H9 (cell line): Measurements from ENCODE around the gene TNFRSF18. TPM values are rescaled to one million over a fixed set of nuclear protein-coding genes. Genes with fewer than 3 reads are reported as not detected.

Experiments
- DNase-seq: peaks from one replicate; pipeline ENCODE4 v3.0.0-alpha.2; 2017
- H2AFZ ChIP-seq: one replicate; pipeline ENCODE4 v1.6.1; 2013; ENCODE audit warnings: mild to moderate bottlenecking, low read length, control low read depth, moderate library complexity
- H2AK5ac ChIP-seq: 2 replicates; pipeline ENCODE4 v1.6.1; 2013; ENCODE audit warnings: low read length, control low read depth, mixed read lengths; ENCODE audit not compliant: insufficient read length
- H2BK120ac ChIP-seq: one replicate; pipeline ENCODE4 v1.6.1; 2013; ENCODE audit warnings: low read depth, mild to moderate bottlenecking, low read length, control low read depth, inconsistent platforms; ENCODE audit not compliant: poor library complexity, severe bottlenecking
- H2BK12ac ChIP-seq: 2 replicates; pipeline ENCODE4 v1.6.1; 2013; ENCODE audit warnings: low read length, control low read depth, mixed read lengths, low read depth; ENCODE audit not compliant: insufficient read length
- H2BK15ac ChIP-seq: 2 replicates; pipeline ENCODE4 v1.6.1; 2013; ENCODE audit warnings: low read depth, low read length, control low read depth
- H2BK20ac ChIP-seq: one replicate; pipeline ENCODE4 v1.6.1; 2013; ENCODE audit warnings: low read depth, mild to moderate bottlenecking, low read length, control low read depth, inconsistent platforms; ENCODE audit not compliant: poor library complexity, severe bottlenecking
- H2BK5ac ChIP-seq: 2 replicates; pipeline ENCODE4 v1.6.1; 2013; ENCODE audit warnings: low read length, control low read depth, mixed read lengths; ENCODE audit not compliant: insufficient read length
- H3K14ac ChIP-seq: 2 replicates; pipeline ENCODE4 v1.6.1; 2013; ENCODE audit warnings: low read length, control low read depth; ENCODE audit not compliant: insufficient read depth
- H3K18ac ChIP-seq: 2 replicates; pipeline ENCODE4 v1.6.1; 2013; ENCODE audit warnings: low read depth, mild to moderate bottlenecking, mixed read lengths, low read length, control low read depth; ENCODE audit not compliant: insufficient read length
- H3K23ac ChIP-seq: 2 replicates; pipeline ENCODE4 v1.6.1; 2013; ENCODE audit warnings: low read length, control low read depth, mixed read lengths, low read depth; ENCODE audit not compliant: insufficient read length
- H3K23me2 ChIP-seq: 2 replicates; pipeline ENCODE4 v1.6.1; 2013; ENCODE audit warnings: low read depth, mild to moderate bottlenecking, mixed read lengths, low read length, control low read depth; ENCODE audit not compliant: insufficient read length, poor library complexity, severe bottlenecking
- H3K27ac ChIP-seq: 2 replicates; pipeline ENCODE4 v1.5.1; 2013; ENCODE audit warnings: low read length, control low read depth, mixed read lengths, low read depth; ENCODE audit not compliant: insufficient read length
- H3K27me3 ChIP-seq: 2 replicates; pipeline ENCODE4 v1.6.1; 2013; ENCODE audit warnings: low read length, control low read depth, inconsistent platforms; ENCODE audit not compliant: insufficient read depth
- H3K4ac ChIP-seq: 2 replicates; pipeline ENCODE4 v1.6.1; 2013; ENCODE audit warnings: low read depth, mild to moderate bottlenecking, control low read depth, inconsistent platforms, low read length, moderate library complexity
- H3K4me1 ChIP-seq: 2 replicates; pipeline ENCODE4 v1.6.1; 2013; ENCODE audit warnings: low read length, control low read depth, inconsistent platforms; ENCODE audit not compliant: insufficient read depth
- H3K4me2 ChIP-seq: 2 replicates; pipeline ENCODE4 v1.6.1; 2013; ENCODE audit warnings: low read length, control low read depth, mixed read lengths; ENCODE audit not compliant: insufficient read length, insufficient read depth
- H3K56ac ChIP-seq: 2 replicates; pipeline ENCODE4 v1.6.1; 2013; ENCODE audit warnings: low read depth, mild to moderate bottlenecking, mixed read lengths, low read length, control low read depth; ENCODE audit not compliant: insufficient read length
- H3K79me1 ChIP-seq: 2 replicates; pipeline ENCODE4 v1.6.1; 2013; ENCODE audit warnings: low read depth, mild to moderate bottlenecking, moderate library complexity, low read length, control low read depth, inconsistent platforms; ENCODE audit not compliant: insufficient read depth, poor library complexity, severe bottlenecking
- H3K79me2 ChIP-seq: 2 replicates; pipeline ENCODE4 v1.6.1; 2013; ENCODE audit warnings: low read length, control low read depth, inconsistent platforms; ENCODE audit not compliant: insufficient read depth
- H3K9ac ChIP-seq: 2 replicates; pipeline ENCODE4 v1.6.1; 2013; ENCODE audit warnings: low read length, control low read depth, mixed read lengths; ENCODE audit not compliant: insufficient read length; ENCODE audit errors: extremely low read depth
- H3K9me3 ChIP-seq: one replicate; pipeline ENCODE4 v1.6.1; 2013; ENCODE audit warnings: low read depth, low read length, inconsistent platforms; ENCODE audit not compliant: control insufficient read depth
- H3T11ph ChIP-seq: one replicate; pipeline ENCODE4 v1.6.1; 2013; ENCODE audit warnings: mild to moderate bottlenecking, low read length, control low read depth, inconsistent platforms
- H4K20me1 ChIP-seq: one replicate; pipeline ENCODE4 v1.6.1; 2013; ENCODE audit not compliant: control insufficient read depth, insufficient read length, insufficient read depth
- H4K5ac ChIP-seq: 2 replicates; pipeline ENCODE4 v1.6.1; 2013; ENCODE audit warnings: low read depth, mild to moderate bottlenecking, mixed read lengths, low read length, control low read depth; ENCODE audit not compliant: insufficient read length
- H4K8ac ChIP-seq: replicated peaks from 2 replicates; pipeline ENCODE4 v1.6.1; 2013; ENCODE audit warnings: low read length, control low read depth, mixed read lengths, low read depth; ENCODE audit not compliant: insufficient read length
- H4K91ac ChIP-seq: 2 replicates; pipeline ENCODE4 v1.6.1; 2013; ENCODE audit warnings: low read depth, mild to moderate bottlenecking, moderate library complexity, mixed read lengths, low read length, control low read depth; ENCODE audit not compliant: insufficient read length
- H3K27ac Mint-ChIP-seq, 3 experiments: 2 replicates in 2 of 3; 3 replicates in 1 of 3; pipeline ENCODE4 v1.8.0; 2020 to 2021; ENCODE audit warnings: mixed read lengths in 3 of 3, mild to moderate bottlenecking in 1 of 3, moderate library complexity in 1 of 3
- H3K27me3 Mint-ChIP-seq: 2 replicates; pipeline ENCODE4 v1.8.0; 2021; ENCODE audit warnings: low read depth, mild to moderate bottlenecking, moderate library complexity, mixed read lengths
- H3K36me3 Mint-ChIP-seq, 3 experiments: 2 replicates in 2 of 3; 3 replicates in 1 of 3; pipeline ENCODE4 v1.8.0; 2020 to 2021; ENCODE audit warnings: low read depth in 3 of 3, mixed read lengths in 3 of 3; ENCODE audit not compliant: insufficient read depth in 1 of 3
- H3K4me1 Mint-ChIP-seq, 2 experiments: 2 replicates each; pipeline ENCODE4 v1.8.0; 2020; ENCODE audit warnings: mixed read lengths in 2 of 2
- H3K4me3 Mint-ChIP-seq, 2 experiments: 2 replicates in 1 of 2; 3 replicates in 1 of 2; pipeline ENCODE4 v1.8.0; 2020 to 2021; ENCODE audit warnings: mild to moderate bottlenecking in 2 of 2, mixed read lengths in 2 of 2, moderate library complexity in 1 of 2
- H3K9me3 Mint-ChIP-seq, 2 experiments: 2 replicates in 1 of 2; 3 replicates in 1 of 2; pipeline ENCODE4 v1.8.0; 2020; ENCODE audit warnings: mild to moderate bottlenecking in 2 of 2, mixed read lengths in 2 of 2, moderate library complexity in 1 of 2
- CTCF ChIP-seq: fragments of 200-600 bp; sonication (generic); conservative IDR thresholded peaks from 3 replicates; pipeline ENCODE4 v1.8.0; 2021; ENCODE audit warnings: antibody characterized with exemption, mild to moderate bottlenecking
- WGBS: extraction: QIAGEN DNeasy Blood & Tissue Kit; methylation state at CpG from one replicate; pipeline ENCODE4 v1.1.7; 2013; ENCODE audit warnings: missing lambda C conversion rate, low lambda C conversion rate, mixed read lengths; ENCODE audit not compliant: insufficient read length; ENCODE audit errors: extremely low coverage; 5-methylcytosine and 5-hydroxymethylcytosine counted together
- total RNA-seq: library from RNA; stranded (reverse); gene quantifications from 2 replicates; pipeline ENCODE4 v1.2.1, GENCODE V29; 2021

TNFRSF18 gene
- total RNA-seq, 1 experiment from 2014 or later: 2.0 TPM

- H3K79me2 ChIP-seq: no peaks in the 10 kb centered on the region
- no peak overlapping the region for H4K5ac ChIP-seq
- no peaks in the 10 kb centered on the region for H3K36me3 Mint-ChIP-seq
- peaks cover 2 to 6% of the 10 kb centered on the region in 2 experiments; a peak in 2 of 4 replicates for H3K4me1 Mint-ChIP-seq
- no peak overlapping the region for H2BK12ac ChIP-seq
- H2BK5ac ChIP-seq: no peak overlapping the region
- no peak overlapping the region for H3K56ac ChIP-seq
- no peaks in the 10 kb centered on the region for H3K9me3 Mint-ChIP-seq
- no peak overlapping the region for H4K8ac ChIP-seq
- H3K27ac Mint-ChIP-seq: no peak overlapping the region
- H3K4me1 ChIP-seq: no peaks in the 10 kb centered on the region
- no peaks in the 10 kb centered on the region for H4K20me1 ChIP-seq
- H3K27me3 Mint-ChIP-seq: peaks cover 19% of the 10 kb centered on the region
- H3K14ac ChIP-seq: no peak overlapping the region; the same call in 1 of the 2 replicates
- no peak overlapping the region for H2BK15ac ChIP-seq
- H2AK5ac ChIP-seq: no peak overlapping the region
- H2AFZ ChIP-seq: no peak overlapping the region
- peaks cover 3% of the 10 kb centered on the region for H3K23me2 ChIP-seq
- no peak overlapping the region for H3K18ac ChIP-seq
- no peak overlapping the region for H2BK20ac ChIP-seq
- no peak overlapping the region for H3K27ac ChIP-seq
- H3K4me2 ChIP-seq: peak overlapping the region; percentile 76
- H3K9ac ChIP-seq: no peak overlapping the region
- no peaks in the 10 kb centered on the region for H3K79me1 ChIP-seq
- no peak for DNase-seq
- no peak overlapping the region for H3T11ph ChIP-seq
- H3K9me3 ChIP-seq: no peaks in the 10 kb centered on the region
- TF ChIP-seq CTCF: no peak
- no CpG with 5 or more reads among the region's 31 CpGs for WGBS
- no peak overlapping the region for H3K23ac ChIP-seq
- H3K4ac ChIP-seq: no peak overlapping the region
- no peak overlapping the region for H2BK120ac ChIP-seq
- no peak overlapping the region for H4K91ac ChIP-seq
- H3K27me3 ChIP-seq: no peaks in the 10 kb centered on the region; the same call in 1 of the 2 replicates
- H3K4me3 Mint-ChIP-seq: no peak overlapping the region; a peak in 1 of 5 replicates
Measured at GRCh38 chr1:1205769-1206375, 520 bp downstream of the TNFRSF18 start.
